Endothelial cell of umbilical vein (primary cell): ENCODE measurements around the gene TNS4. TPM values are rescaled to one million over a fixed set of nuclear protein-coding genes. Genes with fewer than 3 reads are reported as not detected.

Experiments
- BruUV-seq: library from RNA; stranded (reverse); fragments of 400-500 nt; replicated peaks from 2 replicates; lab custom pipeline; 2021; lab: Mats Ljungman, UMichigan
- CTCF ChIA-PET: fragments of 300-600, 350-600 bp; sonication (Branson Sonifier 250); formaldehyde crosslinking; loops from one replicate; lab custom pipeline; 2021; ENCODE audit warnings: antibody characterized with exemption, inconsistent platforms; lab: Charles Lee
- POLR2A ChIA-PET: fragments of 300-600, 350-600 bp; sonication (Branson Sonifier 250); formaldehyde crosslinking; loops from one replicate; lab custom pipeline; 2021; ENCODE audit warnings: antibody characterized with exemption, inconsistent platforms; lab: Charles Lee
- DNase-seq: peaks from one replicate; pipeline ENCODE4 v3.0.0-alpha.2; 2011; ENCODE audit warnings: low read depth, low spot score
- FAIRE-seq: peaks from 2 replicates; lab custom pipeline; 2011; peaks lifted over from hg19 to GRCh38; lab: Jason Lieb, UNC
- H2AFZ ChIP-seq: 2 replicates; pipeline ENCODE4 v1.6.0; 2012; ENCODE audit warnings: low read depth, low read length, control low read depth, inconsistent platforms
- H3K27ac ChIP-seq: 2 replicates; pipeline ENCODE4 v1.5.1; 2011; ENCODE audit warnings: low read depth, mild to moderate bottlenecking, control low read depth, low read length, moderate library complexity; ENCODE audit not compliant: insufficient read depth
- H3K27me3 ChIP-seq, 2 experiments: 2 replicates each; pipeline versions ENCODE4 v1.6.0 to v1.6.1; 2011; ENCODE audit warnings: low read length in 2 of 2, mixed read lengths in 1 of 2; ENCODE audit not compliant: control insufficient read depth in 2 of 2, insufficient read depth in 2 of 2
- H3K36me3 ChIP-seq, 2 experiments: 2 replicates in 1 of 2; 3 replicates in 1 of 2; pipeline ENCODE4 v1.5.1; 2011; ENCODE audit warnings: low read length in 2 of 2, mild to moderate bottlenecking in 1 of 2, moderate library complexity in 1 of 2; ENCODE audit not compliant: control insufficient read depth in 2 of 2, insufficient read depth in 2 of 2; ENCODE audit errors: extremely low read depth in 1 of 2
- H3K4me1 ChIP-seq: 3 replicates; pipeline ENCODE4 v1.5.1; 2011; ENCODE audit warnings: mild to moderate bottlenecking, low read length; ENCODE audit not compliant: control insufficient read depth, insufficient read depth; ENCODE audit errors: extremely low read depth
- H3K4me2 ChIP-seq: 2 replicates; pipeline ENCODE4 v1.6.1; 2011; ENCODE audit warnings: low read length, control low read depth, mixed read lengths; ENCODE audit not compliant: insufficient read depth
- H3K4me3 ChIP-seq, 3 experiments: fragments of 200-600 bp in 1 of 3; sonication (generic), shearing (Covaris generic) in 1 of 3; replicated peaks in 1 of 3; 2 replicates each; pipeline ENCODE4 v1.5.1; 2011 to 2016; ENCODE audit warnings: control low read depth in 3 of 3, low read length in 3 of 3, mild to moderate bottlenecking in 2 of 3, inconsistent platforms in 1 of 3, low read depth in 1 of 3, moderate library complexity in 1 of 3; ENCODE audit not compliant: insufficient read depth in 1 of 3
- H3K79me2 ChIP-seq: 2 replicates; pipeline ENCODE4 v1.6.0; 2012; ENCODE audit warnings: low read length, inconsistent platforms; ENCODE audit not compliant: control insufficient read depth, insufficient read depth
- H3K9ac ChIP-seq: replicated peaks from 2 replicates; pipeline ENCODE3; 2011; ENCODE audit warnings: low read length, control low read depth; ENCODE audit not compliant: insufficient read depth; ENCODE audit errors: extremely low read depth
- H3K9me1 ChIP-seq: replicated peaks from 3 replicates; pipeline ENCODE4 v1.6.0; 2011; ENCODE audit warnings: mild to moderate bottlenecking, low read length; ENCODE audit not compliant: control insufficient read depth, insufficient read depth; ENCODE audit errors: extremely low read depth
- H3K9me3 ChIP-seq: replicated peaks from 2 replicates; pipeline ENCODE4 v1.5.1; 2012; ENCODE audit warnings: low read length, inconsistent platforms; ENCODE audit not compliant: control insufficient read depth, insufficient read depth
- H4K20me1 ChIP-seq: replicated peaks from 2 replicates; pipeline ENCODE3; 2011; ENCODE audit warnings: mild to moderate bottlenecking, low read length; ENCODE audit not compliant: control insufficient read depth, insufficient read depth; ENCODE audit errors: extremely low read depth
- EZH2 ChIP-seq: IDR thresholded peaks from 2 replicates; pipeline ENCODE4 v1.6.1; 2012; ENCODE audit warnings: borderline replicate concordance, low read depth, mild to moderate bottlenecking, moderate library complexity, low read length, inconsistent platforms; ENCODE audit not compliant: severe bottlenecking
- FOS ChIP-seq: IDR thresholded peaks from 2 replicates; pipeline ENCODE4 v1.6.1; 2011; ENCODE audit warnings: mild to moderate bottlenecking, low read length, moderate library complexity, borderline replicate concordance; ENCODE audit not compliant: insufficient read depth
- GATA2 ChIP-seq: IDR thresholded peaks from 2 replicates; pipeline ENCODE4 v1.7.0; 2011; ENCODE audit warnings: low read depth, mild to moderate bottlenecking, moderate library complexity, mixed read lengths, low read length; ENCODE audit not compliant: insufficient read length, insufficient read depth
- JUN ChIP-seq: IDR thresholded peaks from 2 replicates; pipeline ENCODE4 v1.6.1; 2011; ENCODE audit warnings: borderline replicate concordance, low read depth; ENCODE audit not compliant: insufficient read length, insufficient read depth
- MYC ChIP-seq: IDR thresholded peaks from one replicate; pipeline ENCODE4 v1.6.1; 2011; ENCODE audit warnings: mild to moderate bottlenecking, low read depth, low read length
- POLR2A ChIP-seq: IDR thresholded peaks from 2 replicates; pipeline ENCODE4 v1.6.1; 2012; ENCODE audit warnings: low read depth, mild to moderate bottlenecking, control low read depth, low read length
- POLR2AphosphoS5 ChIP-seq: IDR thresholded peaks from 2 replicates; pipeline ENCODE4 v1.6.1; 2012; ENCODE audit warnings: low read depth, mild to moderate bottlenecking, control low read depth, low read length, moderate library complexity; ENCODE audit not compliant: insufficient read depth
- dilution Hi-C: fragments of 300-500 bp; cut with MboI; formaldehyde crosslinking; loops from one replicate; pipeline ENCODE4 v1.15.0; 2019; ENCODE audit warnings: low sequenced_read_pairs; ENCODE audit not compliant: extremely low pct_ligation_motif_present
- intact Hi-C: fragments of 100-400 bp; cut with micrococcal nuclease; formaldehyde crosslinking; loops from one replicate; pipeline ENCODE4 v1.10.0; 2022
- polyA plus RNA-seq, 4 experiments: library from polyadenylated mRNA; depleted of rRNA in 3 of 4; stranded (reverse) in 3 of 4; unstranded in 1 of 4; fragments of >200 nt; gene quantifications; 2 replicates each; pipeline versions ENCODE4 v1.2.1 to v1.2.3, GENCODE V29; 2011 to 2012; ENCODE audit warnings: missing spikeins in 1 of 4
- total RNA-seq: library from RNA; stranded (reverse); gene quantifications from 2 replicates; pipeline ENCODE4 v1.2.3, GENCODE V29; 2021
- TF ChIP-seq, protein P1 (sequence below), 2 donors: IDR thresholded peaks; 1 replicate in 1 of 2; 2 replicates in 1 of 2; pipeline ENCODE4 v1.5.1; 2011; ENCODE audit warnings: low read length in 2 of 2, mild to moderate bottlenecking in 2 of 2, moderate library complexity in 2 of 2, control low read depth in 1 of 2, inconsistent platforms in 1 of 2, low read depth in 1 of 2; ENCODE audit not compliant: insufficient read depth in 1 of 2; ENCODE audit errors: extremely low read depth in 1 of 2
- TF ChIP-seq, protein P2 (sequence below): IDR thresholded peaks from 2 replicates; pipeline ENCODE4 v1.6.1; 2011; ENCODE audit not compliant: insufficient read depth, insufficient read length

Gene TNS4
- total and polyA plus RNA-seq, 2 donors (not counting 3 experiments of a cell fraction or from before 2014, with no cell fraction given), result not detected

DNA sequence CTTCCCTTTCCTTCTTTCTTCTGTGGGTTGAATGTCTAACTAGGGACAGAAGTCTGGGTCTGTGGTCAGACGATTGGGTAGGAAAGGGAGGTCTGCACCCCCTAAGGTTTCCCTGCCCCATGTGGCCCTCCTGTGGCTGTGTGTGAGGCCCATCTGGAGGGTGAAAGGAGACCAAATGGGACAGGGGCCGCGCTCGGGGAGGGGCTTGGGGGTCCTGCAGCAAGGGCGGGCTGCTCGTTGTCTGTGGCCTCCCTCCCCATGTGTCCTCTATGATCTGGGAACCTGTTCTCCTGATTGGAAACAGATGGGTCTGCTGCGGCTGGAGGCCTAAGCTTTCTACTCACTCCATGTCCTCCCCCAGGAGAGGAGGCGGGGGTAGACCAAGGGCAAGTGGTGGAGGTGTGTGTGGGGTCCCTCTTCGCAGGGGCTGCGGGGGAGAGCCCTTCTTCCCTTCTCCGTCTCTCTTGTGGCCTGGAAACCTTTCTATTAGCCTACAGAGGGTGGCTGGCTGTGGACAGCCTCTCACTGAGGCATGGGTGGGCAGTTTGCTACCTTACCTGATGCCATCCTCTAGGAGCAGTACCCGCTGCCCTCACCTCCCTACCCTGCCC, 39.6 kb downstream of the TNS4 start:
- Histone ChIP-seq H3K79me2 (no peaks in the 10 kb centered on the region), H3K36me3 (peaks cover 4 to 24% of the 10 kb centered on the region in 2 experiments), H3K4me3 (no peak overlapping the region), H3K4me1 (no peaks in the 10 kb centered on the region), H3K9me1 (no peaks in the 10 kb centered on the region), H3K9me3 (no peaks in the 10 kb centered on the region), H3K27me3 (peaks cover 0 to 6% of the 10 kb centered on the region in 2 experiments), H3K4me2 (no peak overlapping the region), H3K9ac (no peak overlapping the region), H4K20me1 (no peaks in the 10 kb centered on the region), H2AFZ (no peak overlapping the region), H3K27ac (no peak overlapping the region)
- TF ChIP-seq POLR2A (no peak), MYC (no peak), GATA2 (no peak), POLR2AphosphoS5 (no peak), EZH2 (no peak), FOS (no peak), JUN (no peak)
- TF ChIP-seq, protein P1, sequence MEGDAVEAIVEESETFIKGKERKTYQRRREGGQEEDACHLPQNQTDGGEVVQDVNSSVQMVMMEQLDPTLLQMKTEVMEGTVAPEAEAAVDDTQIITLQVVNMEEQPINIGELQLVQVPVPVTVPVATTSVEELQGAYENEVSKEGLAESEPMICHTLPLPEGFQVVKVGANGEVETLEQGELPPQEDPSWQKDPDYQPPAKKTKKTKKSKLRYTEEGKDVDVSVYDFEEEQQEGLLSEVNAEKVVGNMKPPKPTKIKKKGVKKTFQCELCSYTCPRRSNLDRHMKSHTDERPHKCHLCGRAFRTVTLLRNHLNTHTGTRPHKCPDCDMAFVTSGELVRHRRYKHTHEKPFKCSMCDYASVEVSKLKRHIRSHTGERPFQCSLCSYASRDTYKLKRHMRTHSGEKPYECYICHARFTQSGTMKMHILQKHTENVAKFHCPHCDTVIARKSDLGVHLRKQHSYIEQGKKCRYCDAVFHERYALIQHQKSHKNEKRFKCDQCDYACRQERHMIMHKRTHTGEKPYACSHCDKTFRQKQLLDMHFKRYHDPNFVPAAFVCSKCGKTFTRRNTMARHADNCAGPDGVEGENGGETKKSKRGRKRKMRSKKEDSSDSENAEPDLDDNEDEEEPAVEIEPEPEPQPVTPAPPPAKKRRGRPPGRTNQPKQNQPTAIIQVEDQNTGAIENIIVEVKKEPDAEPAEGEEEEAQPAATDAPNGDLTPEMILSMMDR (IDR thresholded peaks at IDR 0.05; ENCODE audit: extremely low read depth in 1 of 2, insufficient read depth in 1 of 2, low read depth in 1 of 2, low read length in 2 of 2), result no peak
- TF ChIP-seq, protein P2, sequence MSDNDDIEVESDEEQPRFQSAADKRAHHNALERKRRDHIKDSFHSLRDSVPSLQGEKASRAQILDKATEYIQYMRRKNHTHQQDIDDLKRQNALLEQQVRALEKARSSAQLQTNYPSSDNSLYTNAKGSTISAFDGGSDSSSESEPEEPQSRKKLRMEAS, result no peak
- BruUV-seq, result no TSS peak
- dilution Hi-C loops (no loop called here), intact Hi-C loops (no loop called here)
- no peak for DNase-seq
- ChIA-PET CTCF (interaction anchor here (1.0 to 4.5 kb wide), 5 partner anchors 12 to 74 kb away, joined by 3 to 31 read pairs (median 4); no protein-coding TSS in a partner anchor), POLR2A (no interaction called here)
- no peak for FAIRE-seq
